GM12801 (cell line): ENCODE measurements around the gene STIM2.

ENCODE experiments used
- TF ChIP-seq, protein P1 (sequence below): IDR thresholded peaks from one replicate; pipeline ENCODE4 v1.5.1; 2011; ENCODE audit warnings: control low read depth; ENCODE audit not compliant: insufficient read length; ENCODE audit errors: extremely low read depth

STIM2 gene

DNA sequence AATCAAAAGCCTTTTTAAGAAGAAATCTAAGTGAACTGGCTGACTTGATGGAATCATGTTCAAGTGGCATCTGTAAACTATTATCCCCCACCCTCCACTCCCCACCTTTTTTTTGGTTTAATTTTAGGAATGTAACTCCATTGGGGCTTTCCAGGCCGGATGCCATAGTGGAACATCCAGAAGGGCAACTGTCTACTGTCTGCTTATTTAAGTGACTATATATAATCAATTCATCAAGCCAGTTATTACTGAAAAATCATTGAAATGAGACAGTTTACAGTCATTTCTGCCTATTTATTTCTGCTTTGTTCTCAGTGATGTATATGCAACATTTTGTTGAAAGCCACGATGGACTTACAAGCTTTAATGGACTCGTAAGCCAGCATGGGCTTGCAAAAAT lies 162.3 kb downstream of the STIM2 start:
- TF ChIP-seq, protein P1, sequence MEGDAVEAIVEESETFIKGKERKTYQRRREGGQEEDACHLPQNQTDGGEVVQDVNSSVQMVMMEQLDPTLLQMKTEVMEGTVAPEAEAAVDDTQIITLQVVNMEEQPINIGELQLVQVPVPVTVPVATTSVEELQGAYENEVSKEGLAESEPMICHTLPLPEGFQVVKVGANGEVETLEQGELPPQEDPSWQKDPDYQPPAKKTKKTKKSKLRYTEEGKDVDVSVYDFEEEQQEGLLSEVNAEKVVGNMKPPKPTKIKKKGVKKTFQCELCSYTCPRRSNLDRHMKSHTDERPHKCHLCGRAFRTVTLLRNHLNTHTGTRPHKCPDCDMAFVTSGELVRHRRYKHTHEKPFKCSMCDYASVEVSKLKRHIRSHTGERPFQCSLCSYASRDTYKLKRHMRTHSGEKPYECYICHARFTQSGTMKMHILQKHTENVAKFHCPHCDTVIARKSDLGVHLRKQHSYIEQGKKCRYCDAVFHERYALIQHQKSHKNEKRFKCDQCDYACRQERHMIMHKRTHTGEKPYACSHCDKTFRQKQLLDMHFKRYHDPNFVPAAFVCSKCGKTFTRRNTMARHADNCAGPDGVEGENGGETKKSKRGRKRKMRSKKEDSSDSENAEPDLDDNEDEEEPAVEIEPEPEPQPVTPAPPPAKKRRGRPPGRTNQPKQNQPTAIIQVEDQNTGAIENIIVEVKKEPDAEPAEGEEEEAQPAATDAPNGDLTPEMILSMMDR, result no peak

DNA sequence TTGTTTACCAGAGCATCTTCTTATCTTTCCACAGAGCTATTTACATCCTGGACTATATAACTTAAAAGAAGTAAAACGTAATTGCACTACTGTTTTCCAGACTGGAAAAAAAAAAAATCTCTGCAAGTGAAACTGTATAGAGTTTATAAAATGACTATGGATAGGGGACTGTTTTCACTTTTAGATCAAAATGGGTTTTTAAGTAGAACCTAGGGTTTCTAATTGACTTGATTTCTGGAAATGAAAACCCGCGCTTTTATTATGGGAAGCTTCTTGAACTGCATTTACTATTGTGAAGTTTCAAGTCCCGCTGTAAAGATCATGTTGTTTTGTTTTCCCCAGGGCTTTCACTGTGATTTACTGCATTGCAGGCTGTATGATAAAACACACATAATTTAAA lies 162.7 kb downstream of the STIM2 start:
- TF ChIP-seq, protein P1, result no peak

DNA sequence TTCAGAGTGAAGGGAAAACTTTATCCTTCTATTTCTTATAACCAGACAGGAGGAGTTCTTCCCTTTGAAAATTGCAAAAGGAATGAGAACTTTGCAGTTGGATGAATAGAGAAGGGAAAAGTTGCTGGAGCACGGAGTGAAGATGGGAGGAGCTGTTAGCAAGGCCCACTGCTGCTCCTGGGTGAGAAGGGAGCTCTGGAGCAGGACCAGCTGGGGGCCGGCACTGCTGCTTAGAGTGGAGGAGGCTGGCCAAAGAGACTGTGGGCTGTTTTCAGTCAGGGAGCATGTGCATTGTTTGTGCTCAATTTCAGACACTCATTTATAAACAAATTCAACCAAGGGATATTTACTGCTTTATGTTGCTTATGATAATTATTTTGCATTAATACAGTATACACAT lies 164.2 kb downstream of the STIM2 start:
- TF ChIP-seq, protein P1, result no peak

DNA sequence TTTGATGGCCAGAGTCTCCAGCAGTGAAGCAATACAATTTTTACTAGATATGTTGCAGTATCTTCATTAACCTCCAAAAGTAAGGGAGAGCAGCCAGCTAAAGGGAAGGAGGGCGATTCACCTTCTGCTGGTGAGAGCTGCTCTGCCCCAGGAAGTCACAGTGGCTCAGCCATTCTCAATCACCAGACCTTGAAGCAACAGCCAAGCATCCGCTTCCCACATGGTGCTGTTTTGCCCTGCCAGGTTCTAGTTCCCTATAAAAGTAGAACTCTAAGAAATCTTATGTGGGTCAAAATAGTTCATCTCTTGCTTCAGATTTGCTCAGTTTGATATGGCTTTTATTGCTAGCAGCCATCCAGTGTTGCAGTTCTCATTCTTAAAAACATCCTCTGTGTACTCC lies 166.8 kb downstream of the STIM2 start:
- TF ChIP-seq, protein P1, result no peak

DNA sequence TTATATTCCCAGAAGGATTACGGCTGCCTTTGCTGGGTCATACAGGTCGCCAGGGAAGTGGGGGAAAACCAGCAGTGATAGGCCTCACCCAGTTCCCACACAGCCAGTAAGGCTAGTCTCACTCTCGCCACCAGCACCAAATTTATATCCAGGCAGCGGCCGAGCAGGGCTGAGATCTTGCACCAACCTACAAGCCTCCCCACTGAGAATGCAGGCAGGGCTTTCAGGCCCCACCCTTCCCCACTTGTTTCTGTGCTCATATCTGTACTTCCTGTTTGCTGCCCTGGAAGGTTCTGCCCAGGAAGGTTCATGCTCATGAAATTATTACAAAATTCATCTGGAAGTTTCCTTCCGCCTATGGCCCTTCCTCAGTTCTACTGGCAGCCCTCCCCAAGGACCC lies 179.7 kb downstream of the STIM2 start:
- TF ChIP-seq, protein P1, result no peak

DNA sequence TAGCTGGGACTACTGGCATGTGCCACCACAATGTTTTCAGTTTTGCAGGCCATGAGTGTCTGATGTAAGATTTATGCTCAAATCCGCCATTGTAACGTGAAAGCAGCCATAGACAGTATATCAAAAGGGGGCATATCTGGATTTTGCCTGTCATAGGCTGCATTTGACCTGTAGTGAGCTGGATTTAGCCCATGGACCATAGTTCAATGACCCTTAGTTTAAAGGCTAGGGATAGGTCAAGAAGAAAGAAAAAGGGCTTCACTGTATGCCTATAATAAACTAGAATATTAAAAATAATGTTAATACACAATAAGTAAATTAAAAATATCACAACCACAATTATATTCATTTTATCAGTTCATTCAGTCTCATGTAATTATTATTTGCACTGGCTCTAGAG lies 181.8 kb downstream of the STIM2 start:
- TF ChIP-seq, protein P1, result no peak

DNA sequence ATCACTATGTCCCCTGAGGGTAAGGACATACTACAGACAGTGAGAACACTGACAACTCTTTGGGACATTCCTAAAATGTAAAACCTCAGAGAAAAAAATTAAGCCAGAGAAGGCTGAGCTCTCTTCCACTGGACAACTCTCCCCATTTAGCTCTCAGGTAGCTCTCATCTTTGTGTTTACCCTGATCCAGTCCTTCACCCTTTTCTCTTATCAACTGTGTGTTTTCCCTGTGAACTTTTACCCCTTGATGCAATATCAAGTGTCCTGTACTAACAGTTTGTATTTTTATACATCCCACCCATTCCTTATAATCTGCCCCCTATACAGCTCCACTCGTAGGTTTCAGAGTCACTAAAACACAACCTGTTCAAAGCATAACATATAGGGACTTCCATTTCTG lies 182.6 kb downstream of the STIM2 start:
- TF ChIP-seq, protein P1, result no peak

DNA sequence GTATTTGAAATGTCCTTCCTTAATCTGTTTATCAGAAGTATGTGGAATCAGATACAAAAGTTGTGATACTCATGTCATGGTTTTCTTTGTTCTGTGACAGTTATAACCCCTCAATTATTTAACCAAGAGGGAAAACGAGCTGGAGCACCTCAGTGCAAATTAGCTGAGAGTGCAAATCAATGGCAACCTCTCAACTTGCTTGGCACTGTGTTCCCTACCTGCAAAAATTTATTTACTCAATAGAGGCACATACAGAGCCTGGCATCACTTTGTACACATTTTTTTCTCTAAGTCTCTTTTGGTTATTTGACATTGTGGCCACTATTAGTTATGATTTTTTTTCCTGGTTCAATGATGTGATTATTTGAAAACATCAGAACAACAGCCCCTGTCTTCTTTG lies 186.2 kb downstream of the STIM2 start:
- TF ChIP-seq, protein P1, result no peak
